Left renal cortex interstitium (tissue), 4 donors: ENCODE data around the gene CCDC177. TPM values are rescaled to one million over a fixed set of nuclear protein-coding genes. Genes with fewer than 3 reads are reported as not detected.
"Not testable (repeated sequence)": the region's sequence is repeated elsewhere in the genome, so short reads cannot be mapped to it uniquely, and the experiment has no call there.

Experiments used
- DNase-seq, 4 donors: peaks; one replicate each; pipeline ENCODE4 v3.0.0-alpha.2; 2013; ENCODE audit warnings: low read depth in 4 of 4, low spot score in 2 of 4, missing footprints in 1 of 4
- polyA plus RNA-seq, 4 donors: library from polyadenylated mRNA; unstranded; fragments of 120-200 nt; gene quantifications; one replicate each; pipeline ENCODE4 v1.2.1, GENCODE V29; 2013; ENCODE audit not compliant: insufficient read length in 4 of 4

Gene CCDC177
- polyA plus RNA-seq, 4 donors: 0.06 to 0.10 (median 0.09) TPM

DNA sequence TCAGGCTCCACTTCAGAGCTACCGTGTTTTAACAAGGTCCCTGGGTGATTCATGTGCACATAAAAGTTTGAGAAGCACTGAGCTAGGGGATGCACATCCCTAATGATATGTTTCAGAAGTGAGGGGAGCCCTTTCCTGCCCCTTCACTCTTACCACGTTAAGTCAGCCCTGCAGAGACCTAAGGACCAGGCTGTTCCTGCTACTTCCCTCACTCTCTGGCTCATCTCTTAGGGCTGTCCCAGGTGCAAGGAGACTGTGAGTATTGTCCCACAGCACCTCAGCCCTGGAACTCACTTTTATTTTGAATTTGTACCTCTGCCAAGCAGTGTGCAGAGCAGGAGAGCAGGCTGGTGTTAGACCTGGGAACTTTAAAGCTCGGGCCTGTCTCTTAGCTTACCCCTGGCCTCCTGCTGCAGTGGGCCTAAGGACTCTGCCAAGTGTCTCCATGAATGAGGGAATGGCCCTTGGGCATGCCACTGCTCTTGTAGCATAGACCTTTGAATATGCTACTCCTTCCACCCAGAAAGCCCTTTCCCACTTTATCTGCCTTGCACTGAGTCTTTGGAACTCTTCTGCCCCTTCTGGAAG, 25.7 kb upstream of the CCDC177 start:
- no peak for DNase-seq

DNA sequence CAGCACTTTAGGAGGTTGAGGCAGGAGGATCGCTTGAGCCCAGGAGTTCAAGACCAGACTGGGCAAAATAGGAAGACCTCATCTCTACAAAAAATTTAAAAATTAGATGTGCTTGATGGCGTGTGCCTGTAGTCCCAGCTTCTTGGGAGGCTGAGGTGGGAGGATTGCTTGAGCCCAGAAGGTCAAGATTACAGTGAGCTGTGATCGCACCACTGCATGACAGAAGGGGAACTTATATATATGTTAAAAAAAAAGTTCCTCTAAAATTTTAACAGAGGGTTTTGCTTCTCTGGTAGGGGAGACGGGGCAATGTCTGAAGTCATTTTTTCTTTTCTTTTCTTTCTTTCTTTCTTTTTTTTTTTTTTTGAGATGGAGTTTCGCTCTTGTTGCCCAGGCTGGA, 24.8 kb upstream of the CCDC177 start:
- not testable (repeated sequence) for DNase-seq

DNA sequence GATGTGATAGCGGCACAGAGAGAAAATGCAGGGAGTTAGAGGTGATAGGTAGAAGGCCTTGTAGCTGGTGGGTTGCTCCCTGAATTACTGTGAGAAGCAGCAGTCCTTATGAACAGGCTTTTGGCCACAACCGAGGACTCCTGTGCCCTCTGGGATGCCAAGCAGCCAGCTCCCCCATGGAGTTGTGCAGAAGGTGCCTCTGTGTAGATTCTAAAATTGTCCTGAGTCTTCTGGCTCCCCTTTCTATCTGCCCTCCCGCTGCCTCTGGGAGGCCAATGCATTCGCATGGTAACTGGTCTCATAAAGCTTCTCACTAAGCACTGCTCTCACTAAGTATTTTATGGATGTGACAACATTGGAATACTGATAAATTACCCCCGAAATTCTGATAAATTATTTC, 20.7 kb upstream of the CCDC177 start:
- no peak for DNase-seq

DNA sequence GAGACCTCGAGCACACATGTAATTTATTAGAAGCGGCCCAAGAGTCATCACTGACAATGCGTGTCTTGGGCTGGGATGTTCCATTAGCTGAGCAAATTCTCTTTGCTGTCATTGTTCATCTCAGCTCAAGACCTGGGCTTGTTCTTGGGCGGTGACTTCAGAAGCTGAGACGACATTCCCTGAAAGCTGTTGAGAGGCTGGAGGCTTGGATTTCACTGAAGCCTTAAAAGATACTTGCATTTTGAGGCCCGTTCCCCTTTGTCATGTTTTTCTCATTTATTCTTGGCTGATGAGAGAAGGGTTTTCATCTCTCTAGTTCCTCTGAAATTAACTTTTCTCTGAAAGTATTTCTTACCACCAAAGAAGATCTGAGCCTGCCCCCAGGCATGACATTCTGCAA, 20.2 kb upstream of the CCDC177 start:
- no peak for DNase-seq

DNA sequence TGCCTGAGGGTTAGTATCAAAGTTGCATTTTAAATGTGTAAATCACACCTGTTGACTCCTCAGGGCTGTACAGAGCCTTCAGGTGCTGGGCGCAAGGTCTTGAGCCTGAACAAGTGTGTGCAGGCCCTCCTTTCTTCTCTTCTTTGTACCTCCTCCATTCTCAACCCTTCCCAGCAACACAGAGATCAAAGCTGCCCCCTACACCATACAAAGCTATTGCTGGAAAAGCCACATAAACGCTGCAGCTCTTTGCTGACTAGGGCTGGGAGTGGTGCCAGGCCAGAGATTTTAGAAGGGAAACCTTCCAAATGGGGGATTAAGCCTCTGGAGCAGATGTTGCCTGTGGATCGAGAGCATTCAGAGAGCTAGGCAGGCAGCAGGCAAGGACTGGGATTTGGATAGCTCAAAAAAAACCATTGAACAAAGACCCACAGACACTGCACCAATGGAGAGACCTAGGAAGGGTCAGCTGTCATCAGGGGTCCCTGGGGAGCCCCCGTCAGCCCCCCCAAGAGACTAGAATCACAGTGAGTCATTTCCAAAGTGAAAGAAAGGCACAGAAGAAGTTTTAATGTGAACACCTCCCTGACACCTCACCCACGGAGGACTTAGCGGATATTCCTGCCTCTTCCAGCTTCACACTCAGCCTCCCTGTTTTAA, 18.5 kb upstream of the CCDC177 start:
- DNase-seq: peak in 1 of 4 donors; percentile 47

DNA sequence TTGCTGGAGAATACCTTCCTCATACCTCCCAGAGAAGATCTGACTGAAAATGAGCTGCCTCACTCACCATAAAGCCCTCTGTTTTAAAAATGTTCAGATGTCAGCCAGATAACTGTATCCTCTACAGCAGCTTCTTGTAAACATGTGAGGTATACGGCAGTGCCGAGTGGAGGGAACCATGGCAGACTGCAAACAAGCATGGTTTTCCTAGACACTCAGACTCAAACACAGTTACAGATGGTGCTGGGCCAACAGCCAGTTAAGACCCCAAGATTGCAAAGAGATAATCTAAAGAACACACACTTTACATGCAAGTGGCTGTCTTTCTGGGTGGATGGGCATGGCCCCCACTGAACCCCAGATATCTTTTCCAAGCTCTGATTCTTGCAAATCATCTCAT, 16.6 kb upstream of the CCDC177 start:
- DNase-seq: no peak

DNA sequence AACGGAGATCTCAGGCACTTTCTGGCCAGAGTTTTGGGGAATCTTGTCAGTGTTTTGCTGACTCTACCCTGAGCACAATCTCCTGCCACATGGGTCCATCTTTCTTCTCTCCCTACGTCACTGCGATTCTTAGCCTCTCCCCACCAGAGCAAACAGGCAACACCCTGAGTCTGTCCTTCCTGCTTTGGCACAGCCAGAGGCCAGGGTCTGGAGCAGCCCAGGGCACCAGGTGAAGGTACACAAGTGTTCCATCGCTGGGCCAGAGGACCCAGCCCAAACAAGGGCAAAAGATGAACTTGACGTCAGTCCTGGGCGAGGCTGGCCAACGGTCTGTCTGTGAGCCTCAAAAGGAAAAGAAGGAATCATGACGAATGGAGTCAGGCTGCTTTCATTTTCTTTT, 12.7 kb upstream of the CCDC177 start:
- DNase-seq: no peak

DNA sequence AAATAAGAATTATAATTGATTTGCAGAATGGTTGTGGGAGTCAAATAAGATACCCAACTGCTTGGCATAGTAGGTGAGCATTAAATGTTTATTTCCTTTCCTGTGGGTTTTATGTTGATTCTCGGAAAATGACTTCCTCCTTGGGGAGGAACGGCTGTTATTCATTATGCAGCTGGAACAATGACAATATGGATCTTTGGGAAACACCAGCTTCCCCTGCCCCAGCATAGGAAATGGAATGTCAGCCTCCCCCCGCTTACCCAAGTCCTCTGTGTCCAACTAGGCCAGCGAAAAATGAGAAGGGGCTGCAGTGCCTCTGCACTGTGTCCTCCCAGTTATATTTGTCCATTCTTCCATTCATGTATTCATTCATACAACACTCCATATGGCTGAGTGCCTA, 11.7 kb upstream of the CCDC177 start:
- DNase-seq: no peak

DNA sequence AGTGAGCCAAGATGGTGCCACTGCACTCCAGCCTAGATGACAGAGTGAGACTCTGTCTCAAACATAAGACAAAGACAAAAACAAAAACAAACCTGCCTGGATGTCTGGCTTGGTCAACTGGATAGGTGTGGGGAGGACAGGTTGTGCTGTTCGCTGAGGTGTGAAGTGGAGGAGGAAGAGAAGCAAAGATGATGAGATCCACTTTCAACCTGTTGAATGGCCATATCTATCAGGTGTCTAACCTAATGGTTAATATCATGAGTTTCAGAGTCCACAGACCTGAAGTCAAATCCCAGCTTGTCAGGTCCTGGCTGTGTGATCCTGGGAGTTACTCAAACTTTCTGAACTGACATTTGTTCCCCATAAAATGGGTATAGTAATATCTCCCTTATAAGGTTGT, 9.7 kb upstream of the CCDC177 start:
- DNase-seq: no peak

DNA sequence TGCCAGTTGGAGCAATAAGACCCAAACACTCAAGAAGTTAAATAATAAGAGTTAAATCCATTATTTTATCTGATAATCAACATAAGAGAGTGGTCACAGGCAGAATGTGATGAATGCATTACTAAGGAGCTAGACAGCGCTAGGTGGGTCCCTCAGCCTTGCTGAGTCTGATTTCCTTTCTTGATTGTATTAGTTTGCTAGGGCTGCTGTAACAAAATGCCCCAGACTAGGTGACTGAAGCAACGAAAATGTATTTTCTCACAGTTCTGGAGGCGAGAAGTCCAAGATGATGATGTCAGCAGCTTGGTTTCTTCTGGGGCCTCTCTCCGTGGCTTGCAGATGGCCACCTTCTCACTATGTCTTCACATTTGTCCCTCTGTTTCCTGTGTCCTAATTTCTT, 8.2 kb upstream of the CCDC177 start:
- no peak for DNase-seq

DNA sequence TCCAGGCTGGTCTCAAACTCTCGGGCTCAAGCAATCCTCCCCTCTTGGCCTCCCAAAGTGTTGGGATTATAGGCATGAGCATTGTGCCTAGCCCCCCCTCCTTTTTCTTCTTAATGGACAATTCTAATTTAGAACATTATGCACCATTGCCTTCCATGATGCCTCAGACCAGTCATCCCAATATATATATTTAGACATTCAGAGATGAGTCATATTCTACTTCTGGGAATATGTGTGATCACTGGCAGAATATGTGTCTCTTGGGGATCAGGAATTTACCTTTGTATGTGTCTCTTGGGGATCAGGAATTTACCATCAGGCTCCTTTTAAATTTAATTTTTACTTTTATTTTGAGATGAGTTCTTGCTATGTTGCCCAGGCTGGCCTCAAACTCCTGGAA, 7.5 kb upstream of the CCDC177 start:
- DNase-seq: no peak

DNA sequence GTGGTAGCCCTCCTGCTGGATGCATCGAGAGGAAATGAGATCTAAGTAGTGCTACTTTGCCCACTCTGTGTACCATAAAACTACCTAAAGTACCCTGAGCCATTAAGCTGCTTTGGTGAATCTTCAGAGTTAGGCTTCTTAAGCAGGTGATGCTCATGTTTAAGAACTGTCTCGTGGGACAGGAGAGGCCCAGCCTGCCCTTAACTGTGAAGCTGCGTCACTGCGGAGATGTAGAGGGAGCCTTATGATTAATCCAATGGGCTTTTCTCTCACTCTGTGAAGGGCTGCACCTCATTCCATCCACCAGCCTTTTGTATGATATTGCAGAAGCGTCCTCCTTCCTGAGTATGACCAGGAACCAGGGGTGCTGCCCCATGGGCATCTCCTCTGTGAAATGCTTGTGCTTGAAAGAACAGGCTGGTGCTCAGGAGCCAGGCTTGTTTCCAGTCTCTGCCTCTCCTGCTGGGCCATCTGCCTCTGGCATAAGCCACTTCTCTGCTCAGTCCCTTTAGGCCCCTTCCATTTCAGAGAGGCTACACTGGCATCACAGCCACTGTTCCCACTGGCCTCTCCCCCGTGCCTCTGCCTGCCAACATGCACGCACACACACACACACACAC, 6.8 kb upstream of the CCDC177 start:
- DNase-seq: no peak

DNA sequence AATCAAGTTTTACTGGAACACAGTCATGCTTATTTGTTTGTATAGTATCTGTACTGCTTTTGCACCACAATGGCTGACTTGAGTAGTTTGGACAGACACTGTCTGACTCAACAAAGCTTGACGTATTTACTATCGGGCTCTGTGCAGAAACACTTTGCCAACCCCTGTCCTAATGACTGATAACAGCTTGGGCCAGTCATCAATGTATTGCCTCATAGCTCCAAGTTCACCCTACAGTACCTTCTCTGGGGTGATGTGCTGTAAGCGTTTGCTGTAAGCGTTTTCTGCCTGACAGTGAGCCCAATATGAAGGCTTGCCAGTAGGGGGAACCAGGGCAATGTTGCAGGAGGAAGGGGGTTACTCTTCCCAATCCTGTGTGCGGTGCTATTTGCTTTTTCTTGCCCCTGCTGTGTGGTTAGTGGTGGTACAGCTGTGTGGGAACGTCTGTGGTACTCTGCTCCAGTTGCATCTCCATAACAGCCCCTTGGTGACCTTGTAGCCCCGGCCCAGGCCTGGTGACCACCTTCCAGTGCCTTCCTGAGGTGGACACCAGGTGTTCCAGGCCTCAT, 5.4 kb upstream of the CCDC177 start:
- DNase-seq: no peak

DNA sequence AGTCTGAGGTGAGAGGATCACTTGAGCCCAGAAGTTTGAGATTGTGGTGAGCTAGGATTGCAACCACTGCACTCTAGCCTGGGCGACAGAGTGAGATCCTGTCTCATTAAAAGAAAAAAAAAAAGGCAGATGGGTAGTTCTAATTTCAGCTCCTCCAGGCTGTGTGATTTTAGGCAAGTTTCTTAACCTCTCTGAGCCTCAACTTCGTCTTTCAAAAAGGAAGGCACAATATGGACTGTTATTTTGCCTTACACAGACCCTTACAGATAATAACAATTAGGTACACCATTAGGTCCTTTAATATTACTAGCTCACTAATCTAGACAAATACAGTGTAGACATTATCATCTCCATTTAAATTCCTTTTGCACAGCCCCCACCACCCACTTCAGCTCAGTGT, 4.8 kb upstream of the CCDC177 start:
- DNase-seq: no peak

DNA sequence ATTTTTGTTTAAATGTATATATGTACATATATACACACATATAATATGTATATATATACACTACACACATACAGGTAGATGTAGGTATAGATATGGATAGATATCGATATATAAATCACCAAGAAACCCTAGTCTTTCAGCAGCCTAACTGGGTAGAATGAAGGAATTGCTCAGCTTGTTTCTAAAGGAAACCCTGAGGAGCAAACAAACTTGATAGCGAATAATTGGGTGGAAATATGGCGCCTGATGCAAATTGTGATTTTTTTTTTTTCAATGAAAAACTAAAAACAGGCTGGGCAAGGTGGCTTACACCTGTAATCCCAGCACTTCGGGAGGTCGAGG, 254 bp upstream of the CCDC177 start:
- no peak for DNase-seq

DNA sequence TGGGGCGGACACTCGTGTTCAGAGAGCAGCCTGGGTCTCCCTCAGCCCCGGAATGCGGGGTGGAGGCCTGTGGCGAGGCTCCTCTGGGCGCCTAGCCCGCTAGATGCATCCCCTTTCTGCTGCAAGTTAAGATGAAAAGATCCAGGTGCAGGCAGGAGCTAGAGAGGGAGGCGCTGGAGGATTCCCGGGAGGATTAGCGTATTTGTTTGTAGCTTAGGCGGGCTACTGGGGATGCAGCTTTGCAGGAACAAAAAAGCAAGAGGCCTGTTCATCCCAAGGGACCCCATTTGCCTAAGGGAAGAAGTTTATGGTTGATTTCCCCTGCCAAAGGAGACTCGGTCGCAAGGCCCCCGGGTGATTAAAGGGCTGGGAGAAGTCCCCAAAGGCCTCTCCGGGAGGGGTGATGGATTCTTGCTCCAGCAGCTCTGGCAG, 824 bp downstream of the CCDC177 start:
- DNase-seq: no peak

DNA sequence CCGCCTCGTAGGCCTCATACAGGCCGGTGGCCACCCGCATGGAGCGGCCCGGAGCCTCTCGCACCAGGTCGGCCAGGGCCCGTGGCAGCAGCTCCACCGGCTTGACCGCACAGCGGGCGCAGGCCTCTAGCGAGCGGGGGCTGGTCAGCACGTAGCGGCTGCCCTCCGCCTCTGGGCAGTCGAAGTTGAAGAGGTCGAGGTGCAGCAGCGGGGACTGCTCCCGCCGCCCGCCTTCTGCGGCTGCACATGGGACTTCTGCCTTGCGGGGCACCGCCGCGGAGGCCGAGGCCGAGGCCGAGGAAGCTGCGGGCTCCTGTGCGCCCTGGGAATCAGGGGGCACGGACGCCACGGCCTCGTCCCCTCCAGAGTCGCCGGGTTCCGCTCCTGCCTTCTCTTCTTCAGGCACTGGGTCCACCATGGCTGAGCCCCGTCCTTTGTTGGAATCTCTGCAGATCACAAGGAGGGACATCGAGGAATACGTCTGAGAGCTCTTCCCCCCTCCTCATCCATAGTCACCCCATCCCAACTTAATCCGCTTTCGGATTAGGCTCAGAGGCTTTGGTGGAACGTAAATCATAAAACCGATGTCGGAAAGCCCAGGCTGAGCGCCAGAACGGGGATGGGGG, 1.4 kb downstream of the CCDC177 start:
- no peak for DNase-seq

DNA sequence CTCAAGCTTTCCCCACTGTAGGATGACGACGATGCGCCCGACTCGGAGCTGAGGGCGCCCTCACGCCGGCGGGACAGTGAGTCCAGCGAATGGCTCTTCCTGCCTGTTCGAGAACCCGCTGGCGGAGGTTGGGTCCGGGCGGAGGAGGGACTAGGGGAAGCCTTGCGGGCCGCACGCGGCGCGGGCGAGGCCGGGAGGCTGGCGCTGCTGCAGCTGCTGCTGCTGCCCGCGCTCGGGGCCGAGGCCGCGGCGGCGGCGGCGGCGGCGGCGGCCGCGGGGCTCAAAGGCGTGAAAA, 1.9 kb downstream of the CCDC177 start:
- DNase-seq: no peak

DNA sequence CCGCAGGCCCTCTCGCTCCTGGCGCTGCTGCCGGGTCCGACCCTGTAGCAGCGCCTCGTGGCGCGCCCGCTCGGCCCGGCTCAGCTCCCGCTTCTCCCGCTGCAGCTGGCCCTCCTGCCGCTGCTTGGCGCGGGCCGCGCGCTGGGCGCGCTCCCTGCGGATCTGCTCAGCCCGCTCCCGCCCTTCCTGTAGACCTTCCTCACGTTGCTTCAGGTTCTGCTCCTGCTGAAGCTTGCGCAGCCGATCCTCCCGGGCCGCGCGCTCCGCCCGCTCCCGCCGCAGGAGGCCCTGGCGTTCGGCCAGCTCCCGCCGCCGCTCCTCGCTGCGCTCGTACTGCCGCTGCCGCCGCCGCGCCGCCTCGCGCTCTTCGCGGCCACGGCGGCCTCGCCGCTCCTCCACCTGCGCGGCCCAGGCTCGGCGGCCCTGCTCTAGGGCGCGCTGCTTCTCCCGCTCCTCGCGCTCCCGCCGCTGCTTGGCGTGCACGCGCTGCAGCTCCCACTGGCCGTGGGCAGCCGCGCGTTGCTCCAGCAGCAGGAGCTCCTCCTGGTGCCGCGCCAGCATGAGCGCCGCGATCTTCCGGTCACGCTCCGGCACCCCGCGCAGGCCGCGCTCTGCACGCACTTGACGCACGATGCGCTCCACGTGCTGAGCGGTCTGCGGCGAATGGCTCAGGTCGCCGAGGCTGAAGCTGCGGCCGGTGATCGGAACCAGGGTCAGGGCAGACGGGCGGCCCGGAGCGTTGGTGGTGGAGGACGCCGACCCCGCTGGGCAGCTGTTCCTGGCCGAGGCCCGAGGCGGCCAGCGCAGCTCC, 2.4 kb downstream of the CCDC177 start:
- no peak for DNase-seq

DNA sequence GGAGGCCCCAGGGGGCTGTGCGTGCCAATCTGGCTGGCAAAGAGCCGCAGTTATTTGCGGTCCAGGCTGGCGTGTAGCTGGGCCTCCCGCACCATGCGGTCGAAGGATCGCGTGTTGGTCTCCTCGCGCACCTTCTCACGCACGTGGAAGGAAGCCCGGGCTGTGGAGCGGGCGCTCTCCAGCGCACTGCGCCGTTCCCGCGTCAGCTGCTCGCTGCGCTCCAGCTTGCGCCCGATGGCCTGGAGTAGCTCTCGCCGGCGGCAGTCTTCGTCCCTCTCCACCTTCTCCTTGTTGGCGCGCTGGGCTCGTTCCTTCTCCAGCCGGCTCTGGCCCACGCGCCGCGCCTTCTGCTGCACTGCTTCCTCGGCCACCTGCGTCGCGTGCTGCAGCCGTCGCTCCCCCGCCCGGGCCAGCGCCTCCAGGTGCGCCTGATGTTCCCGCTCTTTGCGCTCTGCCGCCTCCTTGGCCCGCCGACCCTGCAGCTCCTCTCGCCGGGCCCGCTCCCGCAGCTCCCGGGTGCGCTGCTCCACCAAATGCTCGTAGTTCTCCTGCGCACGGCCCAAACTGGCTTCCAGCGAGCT, 3.1 kb downstream of the CCDC177 start:
- DNase-seq: no peak

DNA sequence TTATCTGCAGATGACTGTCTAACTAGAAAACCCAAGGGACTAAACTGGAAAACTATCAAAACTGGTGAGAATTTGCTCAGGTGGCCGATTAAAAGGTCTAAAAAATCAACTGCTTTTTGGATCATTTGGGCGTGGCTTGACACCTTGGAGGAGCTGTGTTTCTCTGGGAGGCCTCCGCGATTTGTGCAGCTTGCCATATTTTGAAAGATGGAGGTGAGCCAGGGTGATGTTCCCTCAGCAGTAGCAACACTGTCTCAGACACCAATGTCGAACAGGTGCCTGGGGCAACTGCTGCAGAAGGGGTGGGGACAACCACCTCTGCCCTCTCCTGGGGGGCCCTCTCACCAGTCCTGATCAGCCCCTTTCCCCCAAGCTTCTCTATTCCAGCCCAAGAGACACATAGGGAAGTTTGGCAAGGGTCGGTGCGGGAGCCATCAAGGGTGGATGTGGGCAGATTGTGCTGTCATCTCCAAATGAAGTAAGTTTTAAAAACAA, 3.8 kb downstream of the CCDC177 start:
- no peak for DNase-seq
